HG03442 (cell line): ENCODE measurements around the gene DR1.

Experiments
- ATAC-seq: cut with Tn5 transposase; IDR thresholded peaks from one replicate; pipeline ENCODE4 v1.9.1; 2021; ENCODE audit warnings: mild to moderate bottlenecking, moderate library complexity; ENCODE audit not compliant: unreplicated experiment

Gene DR1

DNA sequence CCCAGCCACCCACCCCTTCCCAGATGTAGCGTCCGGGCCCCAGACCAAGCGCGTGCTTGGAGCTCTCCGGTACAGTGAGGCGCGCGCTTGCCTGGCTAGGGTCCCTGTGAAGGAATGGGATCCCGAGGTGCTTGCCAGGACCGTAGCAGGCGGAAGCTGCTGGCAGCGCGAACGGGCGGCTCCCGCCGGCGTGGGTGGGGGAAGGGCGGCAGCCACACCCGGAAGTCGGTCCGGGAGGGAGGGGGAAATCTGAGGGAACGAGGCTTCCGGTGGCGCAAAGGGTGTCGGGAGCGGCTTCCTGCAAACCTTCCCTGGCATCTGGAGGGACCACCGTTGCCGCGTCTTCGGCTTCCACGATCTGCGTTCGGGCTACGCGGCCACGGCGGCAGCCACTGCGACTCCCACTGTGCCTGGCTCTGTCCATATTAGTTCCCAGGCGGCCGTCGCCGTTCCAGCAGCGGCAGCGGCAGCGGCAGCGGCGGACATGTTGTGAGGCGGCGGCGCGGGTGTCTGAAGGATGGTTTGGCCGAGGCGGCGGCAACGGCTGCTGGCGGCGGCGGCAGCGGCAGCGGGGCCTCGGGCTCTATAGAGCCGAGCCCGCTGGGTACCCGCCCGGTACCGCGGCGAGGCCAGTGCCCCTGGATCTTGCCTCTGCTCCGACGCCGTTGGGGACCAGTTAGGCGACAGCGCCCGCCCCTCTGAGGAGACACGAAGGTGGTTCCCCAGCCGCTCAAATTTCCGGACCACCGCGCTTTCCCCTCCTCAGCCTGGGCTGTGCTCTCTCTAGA, at the start of gene DR1:
Gene DR1 (plus strand): TSS at position 275 of the 788 bp plus-strand sequence. CDS start 739 bp downstream, outside the sequence.
- peak; percentile 76 for ATAC-seq

DNA sequence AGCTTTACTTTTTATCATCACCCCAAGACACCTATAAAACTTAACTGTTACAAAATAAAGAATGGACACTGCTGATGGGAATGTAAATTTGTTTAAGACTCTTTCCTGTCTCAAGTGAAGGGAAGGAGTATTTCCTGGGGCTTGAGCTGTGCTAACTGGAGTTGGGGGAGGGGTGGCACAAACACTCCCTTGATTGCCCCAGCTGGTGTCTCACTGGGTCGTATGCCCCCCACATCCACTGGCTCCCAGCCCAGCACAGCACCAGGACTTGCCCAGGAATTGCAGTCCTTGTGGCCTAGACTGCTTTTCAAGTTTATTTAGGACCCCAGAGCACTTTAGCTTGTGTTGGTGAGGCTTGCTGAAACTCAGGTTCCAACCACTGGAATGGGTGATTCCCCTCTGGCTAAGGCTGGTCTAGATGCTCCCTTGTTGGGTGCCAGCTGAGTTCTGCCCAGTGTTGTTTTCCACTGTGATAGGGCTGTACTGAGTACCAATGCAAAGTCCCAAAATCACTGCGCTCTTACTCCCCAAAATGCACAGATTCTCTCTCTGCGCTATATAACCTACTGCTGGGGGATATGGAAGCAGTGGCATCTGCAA, 49.1 kb upstream of the DR1 start:
- no peak for ATAC-seq

DNA sequence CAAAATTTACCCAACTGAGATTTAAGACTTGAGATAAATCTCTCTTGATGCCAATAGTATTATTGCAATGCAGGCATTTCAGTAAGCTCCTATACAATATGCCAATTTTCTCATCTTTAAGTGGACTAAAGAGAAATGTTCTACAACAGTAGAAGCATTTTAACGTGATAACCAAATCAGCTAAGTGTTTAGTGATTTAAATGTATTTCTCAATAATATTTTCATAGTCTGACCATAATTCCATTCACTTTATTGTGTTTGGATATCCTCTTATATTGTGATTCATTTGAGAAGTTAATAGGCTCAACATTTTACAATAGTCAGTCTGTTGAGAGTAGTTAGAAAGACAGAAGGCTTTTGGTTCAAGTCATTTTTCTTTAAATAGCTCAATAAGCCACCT, 44.6 kb upstream of the DR1 start:
- no peak for ATAC-seq

DNA sequence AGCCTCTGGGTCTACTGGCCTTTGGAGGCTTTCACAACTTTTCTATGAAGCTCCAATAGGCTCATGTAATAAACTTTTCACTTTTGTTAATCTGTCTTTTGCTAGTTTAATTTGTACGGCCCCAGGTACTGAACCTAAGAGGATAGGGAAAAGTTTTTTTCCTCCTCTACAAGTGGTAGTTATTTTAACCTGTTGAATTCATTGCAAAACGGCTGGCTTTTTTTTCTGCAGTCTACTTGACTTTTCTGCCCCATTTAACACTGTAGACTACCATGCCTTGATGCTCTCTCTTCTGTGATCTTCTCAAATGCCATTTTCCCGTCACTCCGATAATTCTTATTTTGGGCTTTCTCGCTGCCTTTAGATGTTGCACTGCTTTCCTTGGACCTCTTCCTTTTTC, 43.6 kb upstream of the DR1 start:
- no peak for ATAC-seq

DNA sequence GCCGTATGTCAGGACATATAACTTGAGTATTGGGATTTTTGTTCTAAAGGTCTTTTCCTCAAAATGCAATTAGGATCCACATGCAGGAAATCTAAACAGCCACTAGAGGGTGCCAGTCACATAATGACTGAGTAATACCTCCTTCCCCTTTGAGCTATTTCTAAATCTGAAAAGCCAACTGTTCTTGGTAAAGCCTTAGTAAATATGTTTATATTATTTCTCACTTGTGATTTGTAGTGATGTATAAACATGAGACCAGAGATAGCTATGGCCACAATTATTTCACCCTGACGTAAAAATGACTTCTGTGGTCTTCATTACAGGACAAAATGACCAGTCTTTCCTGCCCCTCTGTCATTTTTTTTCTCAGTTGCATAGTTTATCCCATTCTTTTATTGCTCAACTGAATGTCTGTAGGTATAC, 41.0 kb upstream of the DR1 start:
- no peak for ATAC-seq

DNA sequence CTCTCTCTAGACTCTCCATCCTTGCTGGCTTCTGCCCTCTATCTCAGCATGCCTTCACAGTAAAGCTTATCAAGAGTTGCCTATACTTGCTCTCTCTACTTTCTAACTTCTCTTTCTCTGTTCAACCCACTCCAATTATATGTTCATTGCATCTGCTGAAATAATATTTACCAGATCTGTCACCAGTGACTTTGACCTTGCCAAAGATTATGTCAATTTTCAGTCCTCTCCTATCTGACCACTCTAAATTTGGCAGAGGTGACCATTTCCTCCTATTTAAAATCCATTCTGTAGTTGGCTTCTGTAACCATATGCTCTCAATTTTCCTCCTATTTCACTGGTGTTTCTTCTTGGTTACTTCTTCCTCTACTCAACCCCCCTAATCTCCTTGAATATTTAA, 38.8 kb upstream of the DR1 start:
- no peak for ATAC-seq

DNA sequence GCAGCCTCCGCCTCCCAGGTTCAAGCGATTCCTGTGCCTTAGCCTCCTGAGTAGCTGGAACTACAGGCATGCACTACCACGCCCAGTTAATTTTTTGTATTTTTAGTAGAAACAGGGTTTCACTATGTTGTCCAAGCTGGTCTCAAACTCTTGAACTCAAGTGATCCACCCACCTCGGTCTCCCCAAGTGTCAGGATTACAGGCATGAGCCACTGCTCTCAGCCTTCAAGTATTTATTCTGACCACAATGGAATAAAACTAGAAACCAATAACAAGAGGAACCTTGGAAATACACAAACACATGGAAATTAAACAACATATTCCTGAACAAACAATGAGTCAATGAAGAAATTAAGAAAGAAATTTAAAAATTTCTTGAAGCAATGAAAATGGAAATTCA, 32.7 kb upstream of the DR1 start:
- ATAC-seq: no peak

DNA sequence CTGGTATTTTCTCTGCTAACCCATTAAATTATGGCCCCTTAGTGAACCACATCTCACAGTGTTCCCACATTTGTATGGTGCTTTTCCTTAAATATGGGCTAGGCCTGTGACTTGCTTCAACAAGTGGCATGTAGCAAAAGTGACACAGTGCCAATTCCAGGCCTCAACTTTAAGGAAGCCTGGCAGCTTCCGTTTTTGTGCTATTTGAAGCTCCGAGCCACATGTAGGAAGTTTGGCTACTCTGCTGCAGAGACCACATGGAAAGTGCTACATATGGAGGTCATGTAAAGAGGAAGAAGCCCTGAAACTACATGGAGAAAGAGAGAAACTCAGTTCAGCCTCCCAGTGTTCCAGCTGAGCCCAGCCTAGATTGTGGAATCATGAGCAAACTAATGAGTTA, 28.5 kb upstream of the DR1 start:
- ATAC-seq: no peak

DNA sequence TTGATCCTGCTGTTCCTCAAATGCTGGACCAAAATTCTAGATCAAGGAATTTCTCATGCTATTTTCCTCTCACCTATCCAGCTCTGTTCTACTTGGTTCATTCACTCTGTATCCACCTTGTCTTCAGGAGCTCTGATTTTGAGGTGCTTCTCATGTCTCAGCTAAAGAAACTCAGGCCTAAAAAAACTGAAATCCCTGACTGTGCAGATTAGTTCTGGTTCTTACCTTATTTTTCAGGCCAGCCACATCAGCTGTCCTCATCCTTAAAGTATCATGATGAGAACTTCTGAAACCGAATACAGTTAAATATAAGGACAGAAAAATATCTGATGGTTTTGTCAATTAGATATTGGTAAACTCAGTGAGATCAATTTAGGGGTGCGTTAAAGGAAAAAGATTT, 27.8 kb upstream of the DR1 start:
- no peak for ATAC-seq

DNA sequence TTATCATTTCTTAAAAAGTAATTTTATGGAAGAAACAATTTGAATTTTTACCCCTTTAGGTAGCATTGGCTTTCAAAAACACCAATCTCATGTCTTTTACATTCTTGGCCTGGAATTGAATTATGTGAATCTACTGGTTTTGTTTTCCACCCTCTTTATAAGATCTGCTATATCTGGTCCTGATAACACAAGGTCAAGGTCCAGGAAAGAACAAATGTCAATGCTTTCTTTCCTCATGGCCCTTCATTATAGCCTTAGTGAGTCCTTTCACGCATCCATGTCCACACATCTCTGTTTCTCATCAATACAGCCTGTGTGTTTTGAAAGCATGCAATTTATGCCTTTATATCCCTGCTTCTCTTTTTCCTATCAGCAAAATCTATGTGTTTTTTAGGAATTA, 24.0 kb upstream of the DR1 start:
- no peak for ATAC-seq

DNA sequence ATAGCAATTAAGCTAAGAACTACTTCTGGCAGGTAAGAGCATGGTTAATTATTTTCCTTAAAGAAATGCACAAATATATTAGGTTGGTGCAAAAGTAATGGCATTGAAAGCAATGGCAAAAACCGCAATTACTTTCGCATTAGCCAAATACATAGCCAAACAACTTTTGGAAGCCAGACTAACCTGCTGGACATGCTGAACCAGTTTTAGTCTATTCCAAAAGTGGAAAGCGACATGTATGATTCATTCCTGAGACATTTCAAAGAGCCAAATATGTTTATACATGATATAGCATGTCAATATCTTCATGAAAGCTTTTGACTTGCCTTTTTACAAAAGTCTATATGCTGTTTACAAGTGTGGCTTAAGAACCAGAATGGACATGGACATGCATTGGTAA, 23.4 kb upstream of the DR1 start:
- ATAC-seq: no peak

DNA sequence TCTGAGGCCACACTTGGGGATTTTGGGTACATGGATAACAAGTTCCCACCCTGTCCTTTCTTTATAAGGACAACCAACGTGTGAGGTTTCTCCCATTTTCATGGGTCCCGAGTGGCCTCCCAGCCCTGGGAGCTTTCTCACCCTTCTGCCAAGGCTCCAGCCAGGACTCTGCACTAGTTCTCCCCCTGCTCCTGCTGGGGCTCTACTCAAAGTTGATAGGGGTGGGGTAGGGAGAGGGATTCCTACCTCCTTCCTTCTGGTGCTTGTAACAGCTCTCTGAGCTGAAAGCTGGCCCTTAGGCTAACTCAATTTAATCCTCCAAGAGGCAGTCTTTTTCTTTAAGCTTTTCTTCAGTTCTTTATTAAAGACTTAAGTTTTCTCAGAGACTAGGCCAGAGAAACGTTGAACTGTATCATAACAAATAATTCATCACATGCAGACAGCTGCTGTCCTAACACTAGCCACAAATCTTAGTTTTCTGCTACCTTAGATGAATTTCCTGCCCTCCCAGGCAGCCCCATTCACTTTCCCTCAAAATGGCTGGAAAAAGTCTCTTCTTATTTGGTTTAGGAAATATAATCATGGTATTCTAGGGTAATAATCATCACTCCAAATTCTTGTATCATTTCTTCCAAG, 22.4 kb upstream of the DR1 start:
- ATAC-seq: no peak

DNA sequence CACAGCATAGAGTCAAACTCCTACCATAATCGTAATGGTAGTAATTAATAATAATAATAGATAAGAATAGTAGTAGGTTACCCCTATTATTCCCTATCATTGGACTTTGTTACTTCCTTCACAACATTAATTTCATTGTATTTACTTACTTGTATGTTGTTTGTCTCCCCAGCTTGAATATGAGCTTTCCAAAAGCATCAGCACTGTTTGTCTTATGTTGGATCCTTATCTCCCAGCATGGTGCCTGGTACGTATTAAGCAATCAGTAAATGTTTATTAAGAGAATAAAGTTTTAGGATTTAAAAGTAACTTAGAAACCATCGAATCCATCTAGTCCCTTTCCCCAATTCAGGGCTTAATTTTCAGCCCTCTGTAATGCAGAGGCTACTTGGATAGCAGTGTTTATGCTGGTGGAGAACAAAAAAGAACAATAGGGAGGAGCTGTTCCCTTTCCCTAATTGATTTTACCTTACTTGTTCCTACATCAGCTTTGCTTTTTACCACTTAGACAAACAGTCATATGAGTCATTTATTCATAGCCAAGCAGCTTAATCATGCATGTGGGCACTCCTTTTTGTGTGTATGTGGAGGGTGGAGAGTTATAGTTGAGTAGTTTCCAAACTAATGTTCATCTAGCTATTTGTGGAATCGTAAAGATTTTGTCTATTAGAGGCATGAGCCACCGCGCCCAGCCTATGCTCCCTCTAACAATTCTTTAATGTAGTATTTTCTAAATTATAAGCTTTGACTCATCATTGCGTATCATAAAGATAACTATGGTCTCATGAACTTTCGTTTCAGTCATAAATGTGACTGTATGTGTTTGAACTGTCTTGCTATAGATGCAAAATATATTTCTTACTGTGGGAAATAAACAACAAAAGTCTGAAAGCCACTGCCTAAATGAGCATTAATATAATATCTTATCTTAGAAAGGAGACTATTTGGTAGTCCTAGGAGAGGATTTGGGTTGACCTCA, 20.9 kb upstream of the DR1 start:
- no peak for ATAC-seq

DNA sequence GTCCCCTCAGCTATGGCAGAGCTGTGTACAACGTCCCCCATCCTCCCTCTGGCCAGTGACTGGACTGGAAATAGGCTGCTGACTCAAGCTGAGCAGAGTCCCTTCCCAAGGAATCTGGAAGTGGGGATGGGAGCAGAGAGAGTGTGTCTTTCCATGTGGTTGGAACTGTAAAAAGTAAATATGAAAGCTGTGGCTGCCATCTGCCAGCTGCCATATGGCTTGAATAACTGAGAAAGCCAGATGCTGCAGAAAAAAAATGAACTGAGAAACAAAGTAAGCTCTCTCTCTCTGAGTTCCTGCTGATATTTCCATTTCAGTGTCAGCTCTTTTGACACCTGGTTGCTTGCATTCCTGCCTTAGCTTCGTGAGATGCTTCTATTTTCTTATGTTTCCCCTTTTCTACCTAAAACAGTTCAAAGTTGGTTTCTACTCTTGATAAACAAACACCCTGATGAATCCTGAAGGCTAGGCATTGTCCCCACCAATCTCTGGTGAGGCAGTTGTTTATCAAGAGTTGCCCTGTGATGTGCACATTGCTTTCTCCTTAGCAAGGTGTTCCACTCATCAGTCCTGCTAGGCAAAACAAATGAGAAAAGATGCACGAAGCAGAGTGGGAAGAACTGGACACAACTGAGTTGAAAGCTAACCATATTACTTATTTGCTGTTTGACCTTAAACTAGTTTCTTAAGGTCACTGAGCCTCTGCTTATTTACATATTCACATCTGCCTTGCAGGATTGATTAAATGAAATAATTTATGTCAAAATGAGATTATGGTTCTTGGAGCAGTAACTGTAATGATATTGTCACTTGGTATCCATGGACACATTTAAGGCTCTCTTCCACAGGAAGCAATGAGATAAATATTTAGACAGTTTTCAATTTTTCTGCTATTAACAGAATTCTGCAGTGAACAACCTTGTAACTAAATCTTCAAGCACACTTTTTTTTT, 16.6 kb upstream of the DR1 start:
- ATAC-seq: no peak

DNA sequence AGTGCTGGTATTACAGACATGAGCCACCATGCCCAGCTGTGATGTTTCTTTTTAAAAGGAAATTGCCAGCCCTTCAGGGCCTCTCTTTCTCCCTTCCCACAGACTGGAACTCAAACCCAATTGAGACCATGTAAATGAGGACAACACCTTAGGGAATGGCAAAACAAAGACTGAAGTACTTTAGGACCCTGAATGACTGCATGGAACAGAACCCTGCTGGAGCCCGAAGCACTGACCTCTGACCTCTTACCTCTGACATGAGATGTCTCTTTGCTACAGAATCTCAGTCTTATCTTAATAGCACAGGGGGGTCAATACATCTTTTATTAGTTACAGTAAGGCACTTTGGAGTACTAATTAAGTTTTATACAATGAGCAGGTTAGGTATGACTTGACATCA, 15.5 kb upstream of the DR1 start:
- ATAC-seq: no peak

DNA sequence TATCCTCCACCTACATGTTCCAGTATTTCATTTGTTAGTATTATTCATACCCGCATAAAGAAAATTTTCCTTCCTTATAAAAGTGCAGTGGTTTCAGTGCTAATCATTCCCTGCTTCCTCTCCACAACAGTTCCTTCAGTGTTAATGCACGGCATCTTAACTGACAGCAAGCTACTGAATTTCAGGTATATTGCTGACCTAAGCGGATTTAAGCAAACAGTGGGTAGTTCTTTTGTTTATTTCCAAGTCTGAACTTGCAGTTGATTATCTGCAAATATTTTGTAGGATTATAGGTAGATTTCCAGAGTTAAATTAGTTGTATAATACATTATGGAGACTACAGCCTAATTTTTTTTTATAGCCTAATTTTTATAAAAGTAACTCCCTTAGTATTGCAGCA, 15.1 kb upstream of the DR1 start:
- ATAC-seq: no peak

DNA sequence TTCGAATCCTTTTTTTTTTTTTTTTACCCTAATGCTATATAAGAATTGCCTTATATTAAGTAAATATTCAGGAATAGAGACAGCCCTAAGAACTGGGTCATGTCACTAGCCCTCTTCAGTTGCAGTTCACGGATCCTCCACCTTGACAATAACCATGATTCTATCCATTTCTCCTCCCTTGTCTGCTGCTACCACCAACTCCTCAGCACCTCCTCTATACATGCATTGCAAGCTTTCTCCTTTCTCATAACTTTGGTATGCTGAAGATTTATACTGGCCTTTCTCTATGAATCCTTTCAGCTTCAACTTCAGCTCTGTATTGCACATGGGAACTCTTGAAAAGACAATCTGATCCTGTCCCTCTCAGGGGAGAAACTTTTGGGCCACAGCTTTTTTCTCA, 14.3 kb upstream of the DR1 start:
- ATAC-seq: no peak

DNA sequence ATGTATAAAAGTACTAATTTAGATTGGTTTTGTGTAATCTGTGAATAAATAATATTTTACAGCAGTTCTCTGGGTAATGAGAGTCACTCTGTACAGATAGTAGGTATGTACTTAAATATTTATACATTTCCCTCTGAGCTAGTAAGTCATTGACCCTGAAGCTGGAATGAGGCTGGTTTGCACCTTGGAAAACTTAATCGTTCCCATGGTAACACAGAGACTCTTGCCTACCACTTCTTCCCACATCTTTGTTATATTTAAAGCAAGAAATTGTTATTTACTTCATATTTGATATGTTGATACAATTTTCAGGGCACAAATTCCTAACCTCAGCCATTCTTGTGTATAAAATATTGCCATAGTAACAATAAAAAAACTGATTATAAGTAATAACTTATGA, 13.3 kb upstream of the DR1 start:
- ATAC-seq: no peak

DNA sequence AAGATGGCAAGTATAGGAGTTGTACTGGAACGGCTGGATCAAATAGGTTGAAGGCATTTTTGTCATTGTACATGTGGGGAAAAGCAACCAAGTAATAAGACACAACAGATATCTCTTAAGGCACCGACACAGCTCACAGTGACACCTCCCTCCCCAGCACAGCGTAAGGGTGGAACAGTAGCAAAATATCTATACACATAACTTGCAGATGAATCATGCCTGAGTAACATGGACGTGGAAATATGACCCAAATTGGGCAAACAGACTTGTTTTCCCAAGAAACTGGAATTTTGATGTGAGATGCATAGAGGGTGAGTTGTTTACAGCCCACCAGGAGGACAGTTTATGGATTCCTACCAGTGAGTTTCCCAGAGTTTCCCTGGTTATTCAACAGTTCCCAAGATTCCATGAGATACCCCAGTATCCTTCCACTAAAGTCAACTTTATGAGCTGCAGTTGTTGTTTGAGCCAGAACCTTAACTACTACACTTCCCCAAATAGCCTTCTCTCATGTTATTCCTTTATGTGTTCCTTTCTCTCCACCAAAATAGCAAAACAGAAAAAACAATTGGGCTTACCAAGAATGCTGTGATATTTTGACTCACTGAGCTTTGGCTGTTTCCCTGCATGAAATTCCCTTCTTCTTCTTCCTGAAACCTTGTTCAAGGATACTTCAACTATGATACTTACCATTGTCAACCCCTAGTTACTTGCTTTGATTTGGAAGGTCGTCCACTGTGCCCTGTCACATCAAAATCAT, 7.1 kb upstream of the DR1 start:
- ATAC-seq: no peak
